Activated naive CD4-positive, alpha-beta T cell treated with anti-CD3 and anti-CD28 coated beads, Interleukin-2, amount 10 ng/mL, durations not matched to agents 7 days and 5 days (primary cell): ENCODE data around the gene FLT4.
"Not testable (repeated sequence)": the region's sequence is repeated elsewhere in the genome, so short reads cannot be mapped to it uniquely, and the experiment has no call there.

Source experiments
- CTCF ChIA-PET: fragments of 350-600 bp; sonication (Branson Sonifier 250); formaldehyde crosslinking; loops from one replicate; lab custom pipeline; 2021; ENCODE audit warnings: antibody characterized with exemption; lab: Charles Lee
- DNase-seq: peaks from one replicate; pipeline ENCODE4 v3.0.0-alpha.2; 2020
- H3K27ac Mint-ChIP-seq: one replicate; pipeline ENCODE4 v1.8.0; 2021; ENCODE audit warnings: mild to moderate bottlenecking, moderate library complexity, mixed read lengths
- H3K27me3 Mint-ChIP-seq: one replicate; pipeline ENCODE4 v1.8.0; 2021; ENCODE audit warnings: mild to moderate bottlenecking, mixed read lengths
- H3K36me3 Mint-ChIP-seq: one replicate; pipeline ENCODE4 v1.8.0; 2021; ENCODE audit warnings: mixed read lengths
- H3K4me1 Mint-ChIP-seq: one replicate; pipeline ENCODE4 v1.8.0; 2021; ENCODE audit warnings: mixed read lengths
- H3K4me3 Mint-ChIP-seq: one replicate; pipeline ENCODE4 v1.8.0; 2021; ENCODE audit warnings: mild to moderate bottlenecking, moderate library complexity, mixed read lengths
- H3K9me3 Mint-ChIP-seq: one replicate; pipeline ENCODE4 v1.8.0; 2021; ENCODE audit warnings: mixed read lengths

The FLT4 gene

GRCh38 chr5:180649297-180650039, at the start of gene FLT4:
Gene FLT4, minus strand, starts transcription at chr5:180649600. Its CDS starts 55 bp downstream, at chr5:180649545.
- Mint-ChIP-seq H3K36me3 (no peaks in the 10 kb centered on the region), H3K4me1 (peaks cover 12% of the 10 kb centered on the region), H3K9me3 (no peaks in the 10 kb centered on the region), H3K4me3 (peak within 1 kb of the TSS; percentile 69), H3K27me3 (peaks cover 68% of the 10 kb centered on the region), H3K27ac (no peak within 1 kb of the TSS)
- no peak for DNase-seq
- CTCF ChIA-PET, result no interaction called here

- no peaks in the 10 kb centered on the region for H3K9me3 Mint-ChIP-seq
- H3K27me3 Mint-ChIP-seq, result no peaks in the 10 kb centered on the region
- H3K4me3 Mint-ChIP-seq, result no peak overlapping the region
- no peak overlapping the region for H3K27ac Mint-ChIP-seq
- no peak for DNase-seq
- no peaks in the 10 kb centered on the region for H3K36me3 Mint-ChIP-seq
- H3K4me1 Mint-ChIP-seq, result no peaks in the 10 kb centered on the region
- CTCF ChIA-PET, result no interaction called here
Observed at GRCh38 chr5:180699042-180699441, 49.6 kb upstream of the FLT4 start.

- no peaks in the 10 kb centered on the region for H3K36me3 Mint-ChIP-seq
- H3K9me3 Mint-ChIP-seq, result no peaks in the 10 kb centered on the region
- CTCF ChIA-PET, result no interaction called here
- no peak for DNase-seq
- H3K4me1 Mint-ChIP-seq, result peaks cover 4% of the 10 kb centered on the region
- no peaks in the 10 kb centered on the region for H3K27me3 Mint-ChIP-seq
- no peak overlapping the region for H3K4me3 Mint-ChIP-seq
- no peak overlapping the region for H3K27ac Mint-ChIP-seq
Observed at GRCh38 chr5:180696116-180696515, 46.7 kb upstream of the FLT4 start.

- no peaks in the 10 kb centered on the region for H3K9me3 Mint-ChIP-seq
- no peak overlapping the region for H3K4me3 Mint-ChIP-seq
- no peaks in the 10 kb centered on the region for H3K36me3 Mint-ChIP-seq
- CTCF ChIA-PET, result no interaction called here
- no peak for DNase-seq
- peaks cover 29% of the 10 kb centered on the region for H3K4me1 Mint-ChIP-seq
- no peak overlapping the region for H3K27ac Mint-ChIP-seq
- H3K27me3 Mint-ChIP-seq, result no peaks in the 10 kb centered on the region
Observed at GRCh38 chr5:180692429-180692828, 43.0 kb upstream of the FLT4 start.

- H3K9me3 Mint-ChIP-seq, result no peaks in the 10 kb centered on the region
- H3K4me3 Mint-ChIP-seq, result no peak overlapping the region
- H3K36me3 Mint-ChIP-seq, result no peaks in the 10 kb centered on the region
- peaks cover 29% of the 10 kb centered on the region for H3K4me1 Mint-ChIP-seq
- no peak for DNase-seq
- H3K27me3 Mint-ChIP-seq, result peaks cover 3% of the 10 kb centered on the region
- CTCF ChIA-PET, result interaction anchor here (0.7 to 0.8 kb wide), 2 partner anchors 17 to 72 kb away, joined by 4 to 5 read pairs; no protein-coding TSS in a partner anchor
- H3K27ac Mint-ChIP-seq, result no peak overlapping the region
Observed at GRCh38 chr5:180691046-180691445, 41.6 kb upstream of the FLT4 start.

- H3K36me3 Mint-ChIP-seq, result no peaks in the 10 kb centered on the region
- peaks cover 29% of the 10 kb centered on the region for H3K4me1 Mint-ChIP-seq
- CTCF ChIA-PET, result interaction anchor here (0.7 kb wide), 1 partner anchor 18 kb away, joined by 5 read pairs; no protein-coding TSS in a partner anchor
- peaks cover 3% of the 10 kb centered on the region for H3K27me3 Mint-ChIP-seq
- DNase-seq, result no peak
- H3K9me3 Mint-ChIP-seq, result no peaks in the 10 kb centered on the region
- H3K4me3 Mint-ChIP-seq, result no peak overlapping the region
- no peak overlapping the region for H3K27ac Mint-ChIP-seq
Observed at GRCh38 chr5:180690562-180690961, 41.2 kb upstream of the FLT4 start.

- Mint-ChIP-seq H3K36me3 (no peaks in the 10 kb centered on the region), H3K9me3 (no peaks in the 10 kb centered on the region), H3K27me3 (peaks cover 3% of the 10 kb centered on the region), H3K4me1 (peaks cover 32% of the 10 kb centered on the region), H3K27ac (peak overlapping the region; percentile 80), H3K4me3 (peak overlapping the region; percentile 49)
- DNase-seq, result no peak
- CTCF ChIA-PET, result no interaction called here
Observed at GRCh38 chr5:180689775-180690174, 40.4 kb upstream of the FLT4 start.

- peak overlapping the region; percentile 80 for H3K27ac Mint-ChIP-seq
- peak; percentile 67 for DNase-seq
- CTCF ChIA-PET, result interaction anchor here (0.8 to 1.4 kb wide), 2 partner anchors 12 to 18 kb away, joined by 3 to 5 read pairs; no protein-coding TSS in a partner anchor
- H3K36me3 Mint-ChIP-seq, result no peaks in the 10 kb centered on the region
- H3K4me1 Mint-ChIP-seq, result peaks cover 36% of the 10 kb centered on the region
- H3K9me3 Mint-ChIP-seq, result no peaks in the 10 kb centered on the region
- H3K4me3 Mint-ChIP-seq, result peak overlapping the region; percentile 49
- H3K27me3 Mint-ChIP-seq, result peaks cover 3% of the 10 kb centered on the region
Observed at GRCh38 chr5:180689071-180689694, 39.8 kb upstream of the FLT4 start.

- Mint-ChIP-seq H3K4me1 (peaks cover 42% of the 10 kb centered on the region), H3K9me3 (no peaks in the 10 kb centered on the region), H3K27ac (peak overlapping the region; percentile 80), H3K27me3 (peaks cover 3% of the 10 kb centered on the region), H3K36me3 (no peaks in the 10 kb centered on the region), H3K4me3 (peak overlapping the region; percentile 49)
- no peak for DNase-seq
- CTCF ChIA-PET, result interaction anchor here (0.7 to 1.4 kb wide), 4 partner anchors 12 to 30 kb away, joined by 3 to 8 read pairs (median 5); no protein-coding TSS in a partner anchor
Observed at GRCh38 chr5:180688330-180689070, 39.1 kb upstream of the FLT4 start.

GRCh38 chr5:180686799-180687198, 37.4 kb upstream of the FLT4 start:
- H3K4me1 Mint-ChIP-seq, result peaks cover 46% of the 10 kb centered on the region
- H3K27ac Mint-ChIP-seq, H3K9me3 Mint-ChIP-seq, DNase-seq, CTCF ChIA-PET, H3K27me3 Mint-ChIP-seq, H3K4me3 Mint-ChIP-seq, H3K36me3 Mint-ChIP-seq: not testable (repeated sequence)

GRCh38 chr5:180684623-180685161, 35.3 kb upstream of the FLT4 start:
- CTCF ChIA-PET, result interaction anchor here (0.6 to 0.8 kb wide), 2 partner anchors 9 to 950 kb away, joined by 3 to 4 read pairs; no protein-coding TSS in a partner anchor
- H3K4me3 Mint-ChIP-seq, result no peak overlapping the region

GRCh38 chr5:180683220-180683922, 34.0 kb upstream of the FLT4 start:
- no peak for DNase-seq
- Mint-ChIP-seq H3K9me3 (no peaks in the 10 kb centered on the region), H3K4me3 (no peak overlapping the region), H3K4me1 (peaks cover 19% of the 10 kb centered on the region), H3K36me3 (no peaks in the 10 kb centered on the region), H3K27me3 (peaks cover 3% of the 10 kb centered on the region), H3K27ac (no peak overlapping the region)
- CTCF ChIA-PET, result interaction anchor here (1.3 to 1.5 kb wide), 2 partner anchors 35 to 37 kb away, joined by 3 to 5 read pairs; no protein-coding TSS in a partner anchor

More at GRCh38 chr5:180684623-180685161, 35.3 kb upstream of the FLT4 start:
- Mint-ChIP-seq H3K27ac (no peak overlapping the region), H3K27me3 (peaks cover 3% of the 10 kb centered on the region), H3K36me3 (no peaks in the 10 kb centered on the region), H3K9me3 (no peaks in the 10 kb centered on the region), H3K4me1 (peaks cover 32% of the 10 kb centered on the region)
- DNase-seq, result peak; percentile 32

- no peak for DNase-seq
- no peak overlapping the region for H3K4me3 Mint-ChIP-seq
- H3K36me3 Mint-ChIP-seq, result no peaks in the 10 kb centered on the region
- peaks cover 6% of the 10 kb centered on the region for H3K27me3 Mint-ChIP-seq
- peaks cover 17% of the 10 kb centered on the region for H3K4me1 Mint-ChIP-seq
- no peak overlapping the region for H3K27ac Mint-ChIP-seq
- no peaks in the 10 kb centered on the region for H3K9me3 Mint-ChIP-seq
- CTCF ChIA-PET, result no interaction called here
Observed at GRCh38 chr5:180682560-180682959, 33.2 kb upstream of the FLT4 start.
